ENCODE data around the gene EIF3I. TPM values are rescaled to one million over a fixed set of nuclear protein-coding genes. Genes with fewer than 3 reads are reported as not detected.

The EIF3I gene
- total and polyA plus RNA-seq, 2 of the 13 experiments (the other 11 are each of a cell fraction or from before 2014, with no cell fraction given), result 210 to 223 TPM

DNA sequence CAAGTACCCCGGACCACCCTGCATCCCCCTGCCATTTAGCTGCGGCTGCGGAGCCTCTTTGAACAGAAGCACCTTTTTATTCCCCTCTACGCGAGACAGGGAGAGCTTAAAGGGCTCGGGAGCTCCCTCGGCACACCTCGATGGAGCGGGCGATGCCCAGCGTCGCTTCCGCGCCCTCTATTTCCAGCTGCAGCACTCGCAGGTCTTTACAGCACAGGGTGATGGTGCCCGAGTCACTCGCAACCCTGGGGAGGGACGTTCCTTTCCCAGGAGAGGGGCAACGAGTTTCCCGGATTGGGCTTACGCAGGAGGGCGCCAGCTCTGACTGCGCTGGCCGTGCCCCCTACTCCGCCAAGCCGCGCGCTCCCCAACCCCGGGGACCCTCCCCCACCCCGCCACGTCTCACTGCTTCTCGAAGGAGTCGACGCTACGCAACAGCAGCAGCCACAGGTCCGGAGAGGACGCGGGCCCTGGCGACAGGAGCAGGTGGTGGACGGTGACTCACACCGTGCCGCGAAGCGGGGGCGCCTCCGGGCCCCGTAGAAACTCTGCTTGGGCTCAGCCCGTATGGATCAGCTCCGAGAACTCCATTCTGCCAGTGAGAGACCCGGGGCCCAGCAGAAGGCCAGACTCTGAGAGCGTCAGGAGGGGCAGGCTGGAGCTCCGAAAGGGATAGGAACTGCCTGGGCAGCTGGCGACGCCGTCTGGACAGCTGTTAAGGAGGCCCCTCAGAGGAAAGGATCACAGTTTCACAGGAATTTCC lies 19.0 kb downstream of the EIF3I start (continued):
- no peak for TF ChIP-seq ZNF335 (CRISPR knock-in tag; IDR thresholded peaks at IDR 0.05)
- 0 out of 2 replicates have a peak, but pooled peaks have one; percentile 17 for TF ChIP-seq GATAD1 (CRISPR knock-in tag; IDR thresholded peaks at IDR 0.05)
- TF ChIP-seq ISX (CRISPR knock-in tag; conservative IDR thresholded peaks at IDR 0.05), result no peak
- TF ChIP-seq PATZ1 (CRISPR knock-in tag; IDR thresholded peaks at IDR 0.05), result peak; percentile 45; the same call in 1 of the 2 replicates
- TF ChIP-seq, protein P1, sequence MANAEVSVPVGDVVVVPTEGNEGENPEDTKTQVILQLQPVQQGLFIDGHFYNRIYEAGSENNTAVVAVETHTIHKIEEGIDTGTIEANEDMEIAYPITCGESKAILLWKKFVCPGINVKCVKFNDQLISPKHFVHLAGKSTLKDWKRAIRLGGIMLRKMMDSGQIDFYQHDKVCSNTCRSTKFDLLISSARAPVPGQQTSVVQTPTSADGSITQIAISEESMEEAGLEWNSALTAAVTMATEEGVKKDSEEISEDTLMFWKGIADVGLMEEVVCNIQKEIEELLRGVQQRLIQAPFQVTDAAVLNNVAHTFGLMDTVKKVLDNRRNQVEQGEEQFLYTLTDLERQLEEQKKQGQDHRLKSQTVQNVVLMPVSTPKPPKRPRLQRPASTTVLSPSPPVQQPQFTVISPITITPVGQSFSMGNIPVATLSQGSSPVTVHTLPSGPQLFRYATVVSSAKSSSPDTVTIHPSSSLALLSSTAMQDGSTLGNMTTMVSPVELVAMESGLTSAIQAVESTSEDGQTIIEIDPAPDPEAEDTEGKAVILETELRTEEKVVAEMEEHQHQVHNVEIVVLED (CRISPR knock-in tag; IDR thresholded peaks at IDR 0.05; ENCODE audit: borderline replicate concordance), result no peak
- TF ChIP-seq PRPF4 (IDR thresholded peaks at IDR 0.05; ENCODE audit: low read depth, low read length, poor library complexity, severe bottlenecking), result no peak
- no peak for TF ChIP-seq ZKSCAN1 (IDR thresholded peaks at IDR 0.05; ENCODE audit: low read length)
- TF ChIP-seq STAT5B (CRISPR knock-in tag; IDR thresholded peaks at IDR 0.05), result no peak
- TF ChIP-seq GRHL1 (CRISPR knock-in tag; conservative IDR thresholded peaks at IDR 0.05), result no peak
- TF ChIP-seq ZNF30 (CRISPR knock-in tag; IDR thresholded peaks at IDR 0.05), result 0 out of 2 replicates have a peak, but pooled peaks have one; percentile 58
- no peak for TF ChIP-seq ZHX2 (IDR thresholded peaks at IDR 0.05; ENCODE audit: low read depth)
- 0 out of 2 replicates have a peak, but pooled peaks have one; percentile 33 for TF ChIP-seq ZHX2 (CRISPR knock-in tag; IDR thresholded peaks at IDR 0.05; ENCODE audit: borderline replicate concordance)
- TF ChIP-seq FOSL1 (CRISPR knock-in tag; IDR thresholded peaks at IDR 0.05; ENCODE audit: borderline replicate concordance), result peak; percentile 61
- peak; percentile 73; the same call in 1 of the 2 replicates for TF ChIP-seq ZNF775 (CRISPR knock-in tag; IDR thresholded peaks at IDR 0.05; ENCODE audit: borderline replicate concordance)
- no peak for TF ChIP-seq NCOA5 (CRISPR knock-in tag; IDR thresholded peaks at IDR 0.05)
- peak; percentile 21; the same call in 1 of the 2 replicates for TF ChIP-seq DMAP1 (CRISPR knock-in tag; IDR thresholded peaks at IDR 0.05)

All from HepG2 (cell line).